Measurements from ENCODE around the gene AADACL4.

Gene AADACL4

DNA sequence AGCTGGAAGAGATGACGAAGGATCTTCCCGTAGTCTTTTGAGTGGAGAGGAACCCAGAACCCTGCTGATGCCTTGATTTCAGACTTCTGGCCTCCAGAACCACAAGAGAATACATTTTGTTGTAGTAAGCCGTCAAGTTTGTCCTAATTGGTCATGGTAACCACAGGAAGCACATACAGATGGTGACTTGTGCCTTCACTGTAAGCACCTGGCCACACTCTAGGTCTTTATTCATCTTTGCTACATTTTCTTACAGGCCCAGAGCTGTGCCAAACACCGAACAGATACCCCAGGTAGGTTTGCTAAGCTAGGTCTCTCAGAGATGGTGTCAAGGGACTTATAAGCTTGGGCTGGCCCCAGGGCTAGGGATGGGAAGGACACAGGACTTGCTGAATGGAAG, 30.7 kb upstream of the AADACL4 start:
- DNase-seq (ENCODE audit: low spot score): no peak

DNA sequence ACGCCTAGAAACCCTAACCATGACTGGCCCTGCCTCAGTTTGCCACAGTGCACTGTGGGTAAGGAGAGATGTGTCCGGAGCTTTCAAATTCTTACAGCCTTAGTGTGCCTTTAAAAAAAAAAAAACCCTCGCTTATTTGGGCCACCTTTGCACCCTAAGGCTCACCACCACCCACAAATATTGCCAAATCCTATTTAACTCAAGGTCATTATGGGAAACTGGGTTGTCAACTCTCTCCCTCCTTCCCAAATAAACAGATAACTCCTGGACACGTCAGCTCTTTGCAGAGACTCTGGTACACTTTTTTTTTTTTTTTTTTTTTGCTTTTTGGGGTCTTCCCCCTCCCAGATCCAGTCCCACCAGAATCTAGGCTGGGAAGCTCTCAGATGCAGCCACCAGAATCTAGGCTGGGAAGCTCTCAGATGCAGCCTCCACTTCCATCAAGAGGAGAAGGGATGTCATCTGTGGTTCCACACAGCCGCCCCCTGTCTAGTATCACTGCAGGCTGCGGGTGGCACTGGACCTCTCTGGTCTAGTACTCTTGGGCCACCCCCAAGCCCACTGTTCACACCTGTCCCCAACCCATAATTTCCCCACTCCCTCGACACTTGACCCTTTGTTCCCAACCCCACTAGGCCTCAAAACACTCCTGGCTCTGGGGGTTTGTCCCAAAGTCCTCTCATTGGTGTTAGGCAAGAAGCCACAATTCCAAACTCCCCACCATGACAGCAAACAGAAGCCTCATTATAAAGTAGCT, 29.3 kb upstream of the AADACL4 start:
- DNase-seq (ENCODE audit: low spot score): no peak

DNA sequence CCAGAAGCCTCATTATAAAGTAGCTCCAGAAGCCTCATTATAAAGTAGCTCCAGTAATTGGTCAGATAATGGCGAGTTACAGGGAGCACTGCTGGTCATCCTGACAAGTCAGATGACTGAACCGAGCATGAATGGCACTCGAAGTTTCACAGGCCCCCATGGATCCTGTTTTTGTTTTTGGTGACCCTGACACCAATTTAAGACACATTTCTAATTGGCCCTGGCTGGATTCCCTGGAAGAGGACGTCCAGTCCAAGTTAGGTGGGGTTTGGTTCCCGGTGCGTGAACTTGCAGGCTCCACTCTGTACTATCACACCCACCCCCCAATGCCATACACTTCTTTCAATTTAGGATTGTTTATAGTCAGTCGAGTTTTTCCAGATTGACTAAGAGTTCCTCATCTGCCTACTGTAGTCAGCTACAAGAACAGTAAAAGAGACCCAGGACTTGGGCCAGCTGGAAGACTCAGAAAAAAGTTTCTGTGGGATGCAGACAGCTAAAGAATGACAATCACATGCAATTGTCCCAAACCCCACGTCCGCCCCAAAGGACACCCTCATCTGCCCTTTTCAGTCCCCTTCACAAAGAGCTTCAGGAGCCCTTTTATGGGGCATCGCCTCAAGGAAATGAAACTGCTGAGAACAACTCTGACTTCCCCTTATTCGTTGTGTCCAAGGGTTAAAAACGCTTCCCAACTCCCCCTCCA, 28.6 kb upstream of the AADACL4 start:
- DNase-seq (ENCODE audit: low spot score): no peak

DNA sequence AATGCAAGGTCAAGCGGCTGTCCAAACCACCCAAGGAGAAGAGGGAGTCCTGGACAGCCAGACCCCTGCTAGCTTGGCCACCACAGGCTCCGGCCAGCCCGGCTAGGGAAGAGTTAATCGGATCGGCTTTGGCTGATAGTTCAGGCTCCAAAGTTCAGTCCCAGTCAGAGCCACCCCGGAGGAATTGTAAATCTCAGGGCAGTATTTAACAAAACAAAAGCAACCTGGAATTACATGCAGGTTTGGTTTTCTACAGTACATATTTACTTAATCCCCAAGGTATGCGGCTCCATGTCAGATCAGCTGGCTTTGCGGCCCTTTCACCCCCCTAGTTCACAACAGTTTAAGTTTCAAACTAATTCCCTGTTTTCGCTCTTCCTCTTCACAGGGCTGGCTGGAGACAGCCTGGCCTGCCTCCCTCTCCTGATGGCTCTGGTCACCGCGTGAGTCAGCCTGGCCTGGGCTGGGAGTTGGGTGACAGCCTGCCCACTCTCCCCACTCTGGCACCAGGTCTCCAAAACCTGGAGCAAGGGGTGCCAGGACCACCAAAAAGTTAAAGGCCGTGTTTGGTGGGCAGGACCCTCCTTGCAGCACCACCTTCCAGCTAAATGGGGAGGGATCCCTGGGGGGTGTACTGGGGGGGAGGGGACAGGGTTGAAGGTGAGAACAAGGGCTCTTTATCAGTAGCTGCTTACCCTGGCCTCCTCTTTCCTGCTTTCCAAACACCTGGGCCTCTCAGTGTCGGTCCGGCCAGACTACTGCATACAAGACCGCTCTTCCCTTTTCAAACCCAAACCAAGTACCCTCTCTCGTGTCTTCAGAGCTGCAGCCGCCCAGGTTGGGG, 27.8 kb upstream of the AADACL4 start:
- no peak for DNase-seq (ENCODE audit: low spot score)

DNA sequence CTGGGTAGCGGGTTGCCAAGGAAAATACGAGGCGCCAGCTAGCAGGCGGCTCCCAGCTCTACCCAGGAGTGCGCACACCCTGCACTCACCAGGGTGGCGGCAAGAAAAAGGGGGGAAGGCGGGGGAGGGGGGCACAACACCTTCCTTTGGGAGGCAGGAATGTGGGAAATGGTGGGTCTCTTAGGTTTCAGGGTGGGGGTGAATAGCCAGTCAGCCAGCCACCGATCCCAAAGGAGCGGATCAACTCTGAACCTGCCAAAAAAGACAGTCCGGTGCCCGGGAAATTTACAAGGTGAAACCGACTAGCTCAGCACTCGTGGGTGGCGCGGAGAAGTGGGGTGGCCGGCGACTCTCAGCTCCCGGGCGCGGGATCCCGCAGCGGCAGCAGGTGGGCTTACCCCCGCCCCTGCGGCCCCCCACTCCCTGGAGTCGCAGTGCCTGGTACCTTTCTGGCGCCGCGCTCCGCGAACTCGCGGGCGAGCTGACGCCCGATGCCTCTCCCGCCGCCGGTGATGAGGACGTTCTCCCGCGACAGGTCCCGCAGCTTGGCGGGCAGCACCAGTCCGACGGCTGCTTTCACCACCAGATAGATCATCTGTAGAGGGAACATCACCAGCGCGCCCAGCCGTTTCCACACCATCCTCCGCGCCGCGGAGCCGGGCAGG, 27.0 kb upstream of the AADACL4 start:
- DNase-seq (ENCODE audit: low spot score): no peak

DNA sequence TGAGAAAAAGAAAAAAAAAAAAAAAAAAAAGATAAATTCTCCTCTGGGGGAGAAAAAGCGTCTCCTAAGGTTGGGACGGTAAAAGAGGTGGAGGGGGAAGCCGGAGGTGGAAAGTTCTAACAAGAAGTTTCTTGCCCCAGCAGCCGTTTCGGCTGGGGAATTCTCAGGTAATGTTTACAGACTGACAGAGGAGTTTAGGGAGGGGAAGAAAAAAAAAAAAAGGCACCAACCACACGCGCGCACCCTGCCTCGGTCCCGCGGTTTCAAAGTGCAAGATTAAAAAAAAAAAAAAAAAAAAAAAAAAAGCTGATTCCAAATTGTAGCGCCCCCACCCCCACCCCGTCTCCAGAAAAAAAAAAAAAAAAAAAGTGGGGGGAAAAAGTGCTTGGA, 26.4 kb upstream of the AADACL4 start:
- peak; percentile 44 for DNase-seq (ENCODE audit: low spot score)

DNA sequence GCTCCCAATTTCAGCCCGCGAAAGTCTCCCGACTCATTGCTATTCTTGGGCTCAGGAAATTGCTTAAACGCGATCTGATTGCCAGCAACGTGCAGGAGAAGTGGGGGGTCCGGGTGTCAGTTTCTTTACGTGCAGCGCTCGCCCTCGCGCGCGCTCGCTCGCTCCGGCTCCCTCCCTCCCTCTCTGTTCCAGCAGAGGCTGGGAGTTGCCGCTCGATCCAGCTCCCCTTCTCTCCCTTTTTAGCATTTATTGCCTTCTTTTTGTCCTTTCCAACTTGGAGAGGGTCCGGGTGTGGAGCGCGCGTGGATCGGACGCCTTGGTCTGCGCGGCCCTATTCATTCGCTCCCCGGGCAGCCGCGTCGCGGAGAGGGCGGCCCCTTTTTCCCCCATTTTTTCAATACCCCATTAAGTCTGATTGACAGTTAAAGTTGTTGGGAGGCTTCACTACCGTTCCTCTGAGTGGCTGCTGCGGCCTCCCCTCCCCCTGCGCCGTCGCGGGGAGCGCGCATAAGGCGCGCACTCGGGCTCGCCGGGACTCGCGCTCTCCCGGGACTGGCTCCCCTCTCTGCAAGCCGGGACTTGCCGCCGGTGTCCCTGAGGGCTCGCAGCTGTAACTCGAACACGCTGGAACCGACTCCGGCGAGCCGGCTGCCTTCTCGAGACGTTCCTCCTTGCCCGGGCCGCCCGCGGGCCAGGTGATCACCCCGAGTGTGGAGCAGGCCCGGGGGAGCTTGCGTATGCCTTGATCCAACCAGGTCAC, 25.8 kb upstream of the AADACL4 start, which contains the start of gene DHRS3:
Gene DHRS3, minus strand, starts transcription at position 310 of the 760 bp plus-strand sequence. CDS start 862 bp downstream, outside the sequence.
- peak; percentile 59 for DNase-seq (ENCODE audit: low spot score)

DNA sequence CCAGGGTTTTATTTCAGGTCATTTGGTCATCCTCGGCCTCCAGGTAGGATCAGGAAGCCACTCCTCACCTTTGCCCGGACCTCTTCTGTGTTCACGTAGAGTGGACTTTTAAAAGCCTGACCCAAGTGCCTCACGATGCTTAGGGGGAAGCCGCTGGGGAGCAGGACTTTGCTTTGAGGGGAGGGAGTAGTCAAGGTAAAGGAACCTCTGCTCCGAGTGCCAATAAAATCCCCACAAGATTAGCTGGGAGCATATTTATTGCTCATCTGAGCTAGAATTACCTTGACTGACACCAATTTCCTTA, 25.3 kb upstream of the AADACL4 start:
- DNase-seq (ENCODE audit: low spot score): no peak

DNA sequence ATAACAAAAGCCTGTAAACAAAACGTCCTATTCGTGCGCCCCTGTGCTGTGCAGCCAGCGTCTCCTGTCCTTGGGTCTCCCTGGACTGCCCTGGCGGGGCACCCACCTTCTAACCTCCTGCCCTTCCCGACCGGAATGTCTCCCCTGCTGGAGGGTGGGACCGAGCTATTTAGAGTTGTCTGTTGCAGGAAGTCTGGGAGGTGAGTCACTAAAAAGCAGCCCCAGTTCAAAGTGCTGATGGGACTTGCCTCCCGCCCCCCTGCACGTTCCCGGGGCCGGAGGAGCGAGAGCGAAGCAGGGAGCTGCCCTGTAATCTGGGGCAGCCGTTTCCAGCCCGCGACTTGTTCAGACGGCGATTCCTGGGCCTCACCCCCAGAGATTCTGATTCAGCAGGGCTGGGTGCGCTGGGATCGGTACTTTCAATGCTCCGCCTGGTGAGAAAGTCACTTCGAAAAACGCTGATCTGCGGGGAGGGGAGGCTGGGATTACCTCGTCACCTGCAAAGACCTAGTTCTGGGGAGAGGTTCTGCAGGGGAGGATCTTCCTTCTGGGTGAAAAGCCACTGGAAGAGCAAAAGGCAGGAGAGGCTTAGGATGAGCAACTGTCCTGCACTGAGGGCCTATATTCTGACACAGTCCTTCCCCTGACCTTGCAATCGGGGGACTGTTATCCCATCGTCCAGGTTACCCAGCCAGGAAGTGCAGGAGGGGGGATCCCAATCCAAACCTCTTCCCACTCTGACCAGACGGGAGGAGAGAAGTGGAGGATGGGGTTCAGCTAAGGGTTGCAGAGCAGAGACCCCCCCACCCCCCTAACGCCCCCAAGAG, 24.7 kb upstream of the AADACL4 start:
- DNase-seq (ENCODE audit: low spot score): peak; percentile 57

DNA sequence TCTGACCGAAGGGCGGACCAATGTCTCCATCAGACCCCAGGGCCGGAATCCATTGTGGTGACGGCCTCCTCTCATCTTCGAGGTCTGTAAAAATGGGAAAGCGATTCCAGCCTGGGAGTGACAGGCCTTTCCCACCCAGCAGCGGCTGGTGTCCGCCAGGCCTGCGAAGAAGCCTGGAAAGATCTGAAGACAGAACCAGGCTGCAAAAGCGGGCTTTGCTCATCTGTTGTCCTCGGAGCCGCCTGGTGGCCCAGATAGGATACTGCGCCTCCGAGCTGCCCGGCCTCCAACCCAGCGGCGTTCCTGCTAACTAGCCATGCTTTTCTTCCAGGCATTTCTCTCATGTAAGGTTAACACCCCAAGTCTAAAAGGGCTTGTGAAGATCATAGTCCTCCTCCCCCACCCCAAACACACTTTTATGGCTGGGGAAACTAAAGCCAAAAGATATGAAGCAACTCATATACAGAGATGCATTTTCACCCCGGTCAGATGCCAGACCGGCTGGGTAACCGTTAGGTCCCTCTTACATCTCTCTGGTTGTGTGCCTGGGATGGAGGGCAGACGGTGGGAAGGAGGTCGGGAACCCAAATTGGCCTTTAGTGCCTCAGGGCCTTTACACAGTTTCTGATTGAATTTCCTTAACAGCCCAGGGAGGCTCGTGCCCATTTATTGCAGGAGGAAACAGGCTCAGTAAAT, 23.9 kb upstream of the AADACL4 start:
- peak; percentile 74 for DNase-seq (ENCODE audit: low spot score)

DNA sequence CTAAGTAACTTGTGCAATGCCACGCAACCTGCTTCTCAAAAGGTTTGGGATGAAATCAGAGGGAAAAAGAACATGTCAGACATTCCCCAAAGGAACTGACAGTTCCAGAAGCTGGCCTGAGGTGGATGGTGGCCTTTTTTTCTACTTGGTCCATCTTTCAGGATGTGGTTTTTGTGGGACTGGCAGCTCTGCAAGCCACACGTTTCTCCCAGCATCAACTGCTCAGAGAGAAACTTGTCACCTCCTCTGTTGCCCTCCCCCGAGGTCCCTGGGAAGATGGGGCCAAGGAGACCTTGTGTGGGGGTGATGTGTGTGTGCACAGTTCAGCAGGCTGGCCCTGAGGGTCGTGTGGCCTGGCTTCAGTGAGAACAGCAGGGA, 23.4 kb upstream of the AADACL4 start:
- DNase-seq (ENCODE audit: low spot score): peak; percentile 25

DNA sequence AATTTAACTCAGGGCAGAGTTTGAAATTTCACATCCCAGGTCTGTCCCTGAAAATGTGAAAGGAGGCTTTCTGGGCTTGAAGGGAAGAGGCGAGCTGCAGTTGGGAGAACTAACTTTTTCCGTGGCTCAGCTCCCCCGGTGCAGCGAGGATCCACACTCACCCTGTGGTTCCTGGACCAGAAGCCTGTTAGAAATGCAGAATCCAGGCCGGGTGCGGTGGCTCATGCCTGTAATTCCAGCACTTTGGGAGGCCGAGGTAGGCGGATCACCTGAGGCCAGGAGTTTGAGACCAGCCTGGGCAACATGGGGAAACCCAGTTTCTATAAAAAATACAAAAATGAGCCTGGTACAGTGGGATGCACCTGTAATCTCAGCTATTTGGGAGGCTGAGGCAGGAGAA, 23.0 kb upstream of the AADACL4 start:
- no peak for DNase-seq (ENCODE audit: low spot score)

DNA sequence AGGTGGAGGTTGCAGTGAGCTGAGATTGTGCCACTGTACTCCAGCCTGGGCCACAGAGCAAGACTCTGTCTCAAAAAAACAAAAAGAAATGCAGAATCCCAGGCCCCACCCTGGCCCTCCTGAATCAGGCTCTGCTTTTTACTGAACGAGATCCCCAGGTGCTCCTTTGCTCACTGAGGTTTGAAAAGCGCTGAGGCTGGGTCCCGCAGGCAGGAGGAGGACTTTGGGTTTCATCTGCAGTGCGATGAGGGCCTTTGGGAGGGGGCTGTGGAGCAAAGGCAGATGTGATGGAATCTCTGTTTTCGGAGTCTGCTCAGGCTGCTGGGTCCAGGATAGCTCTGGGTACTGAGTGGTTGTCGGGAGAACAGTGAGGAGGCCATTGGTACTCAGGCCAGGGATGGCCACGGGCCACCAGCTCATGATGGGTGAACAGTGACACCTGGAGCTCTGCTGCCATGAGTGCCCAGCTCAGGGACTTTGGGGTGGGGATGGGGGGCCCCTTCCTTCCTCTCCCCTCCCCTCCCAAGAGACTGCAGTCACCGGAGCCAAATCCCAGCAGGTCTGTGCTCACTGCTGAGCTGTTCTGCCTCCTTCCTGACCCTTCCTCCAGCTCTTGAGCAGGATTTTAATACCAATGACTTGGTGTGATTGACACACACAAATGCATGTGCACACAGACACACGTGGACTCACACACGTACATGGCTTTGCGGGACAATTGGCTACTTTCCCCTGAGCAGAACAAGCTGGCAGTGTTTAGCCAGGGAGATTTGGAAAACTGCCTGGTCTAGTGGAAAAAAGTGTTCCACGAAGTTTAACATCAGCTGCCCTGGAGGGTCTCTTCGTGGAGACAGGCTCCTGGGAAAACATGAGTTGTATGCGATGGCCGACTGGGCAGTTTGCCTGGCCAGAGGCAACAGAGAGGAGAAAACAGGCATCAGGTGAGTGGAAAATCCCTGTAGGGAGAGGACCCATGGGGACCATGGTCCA, 22.2 kb upstream of the AADACL4 start:
- no peak for DNase-seq (ENCODE audit: low spot score)

DNA sequence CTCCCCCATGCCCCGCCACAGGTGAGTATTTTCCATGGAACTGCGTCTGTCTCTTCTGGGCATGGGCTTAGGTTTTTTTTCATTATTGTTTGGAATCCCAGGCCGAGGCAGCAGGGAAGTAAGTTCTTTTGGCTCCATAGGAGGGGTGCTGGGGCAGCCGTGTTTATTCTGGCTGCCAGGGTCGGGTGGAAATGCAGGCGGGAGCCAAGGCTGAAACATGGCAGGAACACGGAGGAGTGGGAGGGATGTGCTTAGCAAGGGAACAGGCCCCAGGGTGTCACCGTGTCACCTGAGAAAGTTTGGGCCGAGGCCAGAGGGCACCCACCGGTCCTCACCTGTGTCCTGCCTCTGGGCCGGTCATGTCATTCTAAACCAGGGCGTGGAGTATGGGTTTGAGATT, 21.4 kb upstream of the AADACL4 start:
- DNase-seq (ENCODE audit: low spot score): no peak

DNA sequence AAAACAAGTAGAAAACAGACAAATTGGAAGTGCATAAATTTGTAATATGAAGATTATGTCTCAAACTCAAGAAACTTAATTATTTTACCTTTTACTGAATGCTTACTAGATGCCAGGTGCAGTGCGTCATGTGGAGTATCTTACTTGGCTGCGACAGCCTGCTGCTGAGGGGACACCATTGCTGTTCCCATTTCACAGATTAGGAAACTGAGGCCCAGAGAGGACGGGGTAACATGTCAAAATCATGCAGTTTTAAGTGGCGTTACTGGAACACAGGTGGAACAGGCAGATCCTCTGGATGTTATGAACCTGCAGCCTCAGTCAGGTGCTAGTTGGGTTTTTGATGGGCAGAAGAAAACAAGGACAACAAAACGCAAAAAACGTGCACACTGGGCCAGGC, 18.6 kb upstream of the AADACL4 start:
- DNase-seq (ENCODE audit: low spot score): no peak

DNA sequence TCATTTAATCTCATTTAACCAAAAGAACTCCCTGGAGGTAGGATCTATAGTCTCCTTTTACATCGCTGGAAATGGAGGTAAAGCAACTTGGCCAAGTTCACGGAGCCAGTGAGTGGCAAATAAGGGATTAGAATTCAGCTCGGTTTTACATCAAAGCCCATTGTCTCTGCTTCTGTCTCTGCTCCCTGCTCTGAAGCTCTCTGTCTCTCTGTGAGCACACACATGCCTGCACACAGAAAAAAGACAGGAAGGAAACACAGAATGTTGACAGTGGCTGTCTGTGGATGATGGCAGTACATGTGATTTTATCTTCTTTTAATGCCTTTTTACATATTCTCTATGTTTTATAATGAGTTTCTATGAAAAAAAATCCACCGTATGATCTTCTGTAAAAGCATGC, 17.0 kb upstream of the AADACL4 start:
- DNase-seq (ENCODE audit: low spot score): no peak

DNA sequence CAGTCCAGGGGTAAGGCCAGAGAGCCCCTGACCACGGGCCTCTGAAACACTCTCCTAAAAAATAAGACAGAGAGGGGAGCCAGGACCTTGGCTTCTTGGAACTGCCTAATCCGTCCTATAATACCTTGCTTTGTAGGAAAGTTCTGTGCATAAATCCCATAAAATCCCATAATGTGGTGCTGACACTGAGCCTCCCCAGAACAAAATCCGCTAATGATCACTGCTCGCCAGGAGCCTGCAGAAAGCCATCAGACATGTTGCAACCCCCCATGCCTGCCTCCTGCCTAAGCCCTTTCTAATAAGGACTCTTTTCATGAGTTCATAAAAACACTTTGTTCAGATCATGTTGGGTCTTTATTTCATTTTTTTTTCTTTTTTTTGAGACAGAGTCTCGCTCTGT, 16.6 kb upstream of the AADACL4 start:
- no peak for DNase-seq (ENCODE audit: low spot score)

DNA sequence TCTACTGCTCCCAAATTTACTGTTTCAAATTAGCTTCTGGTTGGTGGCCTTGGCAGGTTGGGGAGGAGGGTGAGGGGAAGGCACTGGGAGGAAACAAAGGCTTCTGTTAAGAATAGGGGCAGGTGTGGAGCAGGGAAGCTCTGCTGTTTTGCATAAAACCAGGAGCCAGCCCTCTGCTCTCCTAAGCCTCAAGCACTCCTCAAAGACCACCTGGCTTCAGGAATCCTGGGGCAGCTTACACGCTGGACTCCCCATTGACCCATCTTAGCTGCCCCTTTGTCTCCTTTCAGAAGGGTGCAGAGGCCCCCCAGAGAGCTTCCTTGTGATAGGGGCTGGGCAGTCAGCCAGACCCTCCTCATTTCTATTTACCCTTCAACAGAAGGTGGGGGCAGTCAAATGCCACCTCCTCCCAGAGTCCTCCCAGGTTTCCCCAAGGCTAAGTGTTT, 14.4 kb upstream of the AADACL4 start:
- DNase-seq (ENCODE audit: low spot score): no peak
